ENCODE data around the gene LRRC66.

Gene LRRC66, protein sequence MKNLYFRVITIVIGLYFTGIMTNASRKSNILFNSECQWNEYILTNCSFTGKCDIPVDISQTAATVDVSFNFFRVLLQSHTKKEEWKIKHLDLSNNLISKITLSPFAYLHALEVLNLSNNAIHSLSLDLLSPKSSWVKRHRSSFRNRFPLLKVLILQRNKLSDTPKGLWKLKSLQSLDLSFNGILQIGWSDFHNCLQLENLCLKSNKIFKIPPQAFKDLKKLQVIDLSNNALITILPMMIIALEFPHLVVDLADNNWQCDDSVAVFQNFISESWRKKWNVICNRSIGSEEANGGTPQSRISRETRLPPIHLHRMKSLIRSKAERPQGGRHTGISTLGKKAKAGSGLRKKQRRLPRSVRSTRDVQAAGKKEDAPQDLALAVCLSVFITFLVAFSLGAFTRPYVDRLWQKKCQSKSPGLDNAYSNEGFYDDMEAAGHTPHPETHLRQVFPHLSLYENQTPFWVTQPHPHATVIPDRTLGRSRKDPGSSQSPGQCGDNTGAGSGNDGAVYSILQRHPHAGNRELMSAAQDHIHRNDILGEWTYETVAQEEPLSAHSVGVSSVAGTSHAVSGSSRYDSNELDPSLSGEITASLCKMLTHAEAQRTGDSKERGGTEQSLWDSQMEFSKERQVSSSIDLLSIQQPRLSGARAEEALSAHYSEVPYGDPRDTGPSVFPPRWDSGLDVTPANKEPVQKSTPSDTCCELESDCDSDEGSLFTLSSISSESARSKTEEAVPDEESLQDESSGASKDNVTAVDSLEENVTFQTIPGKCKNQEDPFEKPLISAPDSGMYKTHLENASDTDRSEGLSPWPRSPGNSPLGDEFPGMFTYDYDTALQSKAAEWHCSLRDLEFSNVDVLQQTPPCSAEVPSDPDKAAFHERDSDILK

DNA sequence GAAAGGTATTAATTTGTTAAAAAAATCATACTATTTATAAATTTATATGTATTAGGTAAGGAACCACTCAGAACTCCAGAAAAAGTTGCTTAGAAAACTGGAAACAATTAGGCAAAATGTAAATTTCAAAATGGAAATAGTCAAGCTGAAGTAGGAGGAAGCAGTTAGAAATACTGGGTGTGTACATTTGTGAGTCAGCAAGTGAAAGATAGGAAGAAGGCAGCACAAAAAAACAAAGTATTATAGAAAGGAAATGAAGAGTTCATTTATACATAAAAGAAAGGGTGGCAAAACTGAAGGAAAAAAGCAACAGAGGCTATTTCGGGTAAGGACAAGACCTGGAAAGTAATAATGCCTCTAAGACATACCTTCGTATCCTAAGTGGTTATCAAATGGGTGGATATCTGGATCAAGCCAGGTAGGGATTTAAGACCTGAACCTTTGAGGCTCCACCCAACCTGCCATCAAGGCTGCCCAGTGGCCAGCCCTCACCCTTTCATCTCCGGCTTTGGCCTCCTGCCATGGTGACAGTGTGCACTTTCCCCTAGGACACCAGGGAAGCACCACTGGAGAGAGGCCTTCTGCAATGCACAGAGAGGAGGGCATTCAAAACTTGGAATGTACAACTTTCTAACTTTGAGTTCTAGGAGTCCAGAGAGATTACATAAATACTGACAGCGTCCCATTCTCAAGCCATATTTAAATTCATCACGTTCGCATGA is at the start of gene LRRC66:
Gene LRRC66, minus strand, starts transcription at position 428 of the 722 bp plus-strand sequence. CDS start 2,750 bp downstream, outside the sequence.
- Histone ChIP-seq H3K36me3 (no peaks in the 10 kb centered on the region), H3K4me1 (ENCODE audit: control insufficient read depth in 1 of 2, insufficient read depth in 1 of 2, low read depth in 1 of 2, low read length in 1 of 2) (no peaks in the 10 kb centered on the region), H3K4me3 (ENCODE audit: low read depth in 1 of 2, low read length in 1 of 2) (no peak within 1 kb of the TSS), H3K27me3 (no peaks in the 10 kb centered on the region), H3K9me3 (no peaks in the 10 kb centered on the region), H3K27ac (no peak within 1 kb of the TSS)
- TF ChIP-seq, protein P1, sequence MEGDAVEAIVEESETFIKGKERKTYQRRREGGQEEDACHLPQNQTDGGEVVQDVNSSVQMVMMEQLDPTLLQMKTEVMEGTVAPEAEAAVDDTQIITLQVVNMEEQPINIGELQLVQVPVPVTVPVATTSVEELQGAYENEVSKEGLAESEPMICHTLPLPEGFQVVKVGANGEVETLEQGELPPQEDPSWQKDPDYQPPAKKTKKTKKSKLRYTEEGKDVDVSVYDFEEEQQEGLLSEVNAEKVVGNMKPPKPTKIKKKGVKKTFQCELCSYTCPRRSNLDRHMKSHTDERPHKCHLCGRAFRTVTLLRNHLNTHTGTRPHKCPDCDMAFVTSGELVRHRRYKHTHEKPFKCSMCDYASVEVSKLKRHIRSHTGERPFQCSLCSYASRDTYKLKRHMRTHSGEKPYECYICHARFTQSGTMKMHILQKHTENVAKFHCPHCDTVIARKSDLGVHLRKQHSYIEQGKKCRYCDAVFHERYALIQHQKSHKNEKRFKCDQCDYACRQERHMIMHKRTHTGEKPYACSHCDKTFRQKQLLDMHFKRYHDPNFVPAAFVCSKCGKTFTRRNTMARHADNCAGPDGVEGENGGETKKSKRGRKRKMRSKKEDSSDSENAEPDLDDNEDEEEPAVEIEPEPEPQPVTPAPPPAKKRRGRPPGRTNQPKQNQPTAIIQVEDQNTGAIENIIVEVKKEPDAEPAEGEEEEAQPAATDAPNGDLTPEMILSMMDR (IDR thresholded peaks at IDR 0.05): no peak

DNA sequence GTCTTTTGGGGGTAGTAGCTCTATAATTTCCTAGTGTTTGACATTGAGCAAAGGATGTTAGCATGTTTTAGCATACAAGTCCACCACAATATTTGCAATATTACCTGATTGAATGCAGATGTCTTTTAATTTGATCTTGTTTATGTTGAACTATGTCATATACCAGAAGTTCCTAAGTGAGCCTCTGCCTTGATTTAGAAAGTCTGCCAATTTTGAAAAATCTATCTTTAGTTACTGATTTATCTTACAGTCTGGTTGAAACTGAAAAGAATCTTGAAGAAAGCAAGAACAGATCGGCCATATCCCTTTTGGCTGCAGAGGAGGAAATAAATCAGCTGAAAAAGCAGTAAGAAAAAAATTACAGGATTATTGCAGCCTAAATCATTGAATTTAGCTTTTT is 49.4 kb upstream of the LRRC66 start:
- Histone ChIP-seq H3K4me3 (ENCODE audit: low read depth in 1 of 2, low read length in 1 of 2) (no peak overlapping the region), H3K27ac (no peak overlapping the region), H3K4me1 (ENCODE audit: control insufficient read depth in 1 of 2, insufficient read depth in 1 of 2, low read depth in 1 of 2, low read length in 1 of 2) (no peaks in the 10 kb centered on the region), H3K27me3 (no peaks in the 10 kb centered on the region), H3K9me3 (no peaks in the 10 kb centered on the region), H3K36me3 (no peaks in the 10 kb centered on the region)
- TF ChIP-seq, protein P1 (IDR thresholded peaks at IDR 0.05): no peak

DNA sequence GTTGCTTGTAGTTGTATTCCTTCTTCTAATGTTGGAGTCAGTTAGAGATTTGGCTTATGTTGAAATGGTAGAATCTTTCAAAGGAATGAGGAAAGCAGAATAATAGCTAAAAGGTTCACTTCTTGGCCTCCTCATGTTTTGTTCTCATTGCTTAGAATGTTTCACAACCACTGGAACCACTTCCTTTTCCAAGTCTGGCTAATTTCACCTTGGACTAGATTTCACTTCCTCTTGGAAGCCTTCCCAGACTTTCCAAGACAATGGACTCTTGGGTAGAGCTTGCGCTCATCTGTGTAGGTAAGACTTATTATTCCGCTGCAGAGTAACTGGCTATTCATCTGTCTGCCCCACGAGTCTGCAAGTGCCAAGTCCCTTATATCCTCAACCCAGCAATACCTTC is 39.2 kb upstream of the LRRC66 start:
- H3K36me3 ChIP-seq: no peaks in the 10 kb centered on the region
- no peak overlapping the region for H3K27ac ChIP-seq
- H3K9me3 ChIP-seq: no peaks in the 10 kb centered on the region
- peaks cover 13% of the 10 kb centered on the region for H3K27me3 ChIP-seq
- TF ChIP-seq, protein P1 (IDR thresholded peaks at IDR 0.05): no peak
- no peak overlapping the region for H3K4me3 ChIP-seq (ENCODE audit: low read depth in 1 of 2, low read length in 1 of 2)
- H3K4me1 ChIP-seq (ENCODE audit: control insufficient read depth in 1 of 2, insufficient read depth in 1 of 2, low read depth in 1 of 2, low read length in 1 of 2): no peaks in the 10 kb centered on the region

DNA sequence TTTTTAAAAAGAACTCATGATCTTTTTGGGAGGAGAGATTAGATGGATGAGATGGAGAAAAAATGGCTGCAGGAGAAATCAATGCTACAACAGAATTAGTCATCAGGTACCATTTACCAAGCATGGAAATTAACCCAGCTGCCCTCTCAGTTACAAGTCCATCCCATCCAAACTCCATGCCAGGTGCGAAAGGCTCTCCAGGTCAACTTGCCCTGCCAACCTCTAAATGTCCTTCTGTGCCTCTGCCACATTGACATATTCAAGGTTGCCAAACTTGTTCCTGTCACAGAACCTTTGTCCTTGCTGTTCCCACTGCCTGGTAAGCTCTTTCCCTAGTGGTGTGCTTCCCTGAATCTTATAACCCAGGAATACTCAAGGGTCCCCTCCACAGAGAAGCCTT is 38.1 kb upstream of the LRRC66 start:
- H3K9me3 ChIP-seq: no peaks in the 10 kb centered on the region
- peaks cover 24% of the 10 kb centered on the region for H3K27me3 ChIP-seq
- no peak overlapping the region for H3K27ac ChIP-seq
- no peak overlapping the region for H3K4me3 ChIP-seq (ENCODE audit: low read depth in 1 of 2, low read length in 1 of 2)
- no peaks in the 10 kb centered on the region for H3K4me1 ChIP-seq (ENCODE audit: control insufficient read depth in 1 of 2, insufficient read depth in 1 of 2, low read depth in 1 of 2, low read length in 1 of 2)
- TF ChIP-seq, protein P1 (IDR thresholded peaks at IDR 0.05): no peak
- no peaks in the 10 kb centered on the region for H3K36me3 ChIP-seq

DNA sequence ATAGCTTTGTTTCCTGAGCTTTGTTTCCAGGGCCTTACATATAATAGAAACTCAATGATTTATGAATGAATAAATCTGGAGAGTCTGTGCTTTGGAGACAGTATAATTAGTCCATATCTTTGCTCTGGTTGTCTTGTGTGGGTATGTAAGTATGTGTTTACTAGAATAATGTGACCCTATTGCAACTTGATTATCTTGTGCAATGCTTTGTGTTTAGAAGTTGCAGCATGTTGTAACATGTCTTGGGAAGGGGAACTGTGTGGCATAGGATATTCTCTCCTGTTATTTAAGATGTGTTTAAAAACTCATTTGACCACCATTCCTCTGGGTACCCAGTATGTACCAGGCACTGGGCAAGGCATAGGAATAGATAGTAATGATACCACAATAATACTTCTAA is 37.0 kb upstream of the LRRC66 start:
- TF ChIP-seq, protein P1 (IDR thresholded peaks at IDR 0.05): no peak
- Histone ChIP-seq H3K4me1 (ENCODE audit: control insufficient read depth in 1 of 2, insufficient read depth in 1 of 2, low read depth in 1 of 2, low read length in 1 of 2) (no peaks in the 10 kb centered on the region), H3K4me3 (ENCODE audit: low read depth in 1 of 2, low read length in 1 of 2) (no peak overlapping the region), H3K27ac (no peak overlapping the region), H3K27me3 (peaks cover 35% of the 10 kb centered on the region), H3K9me3 (no peaks in the 10 kb centered on the region), H3K36me3 (no peaks in the 10 kb centered on the region)
